ENCODE results near the gene TNIK.
"Not testable (repeated sequence)": the region's sequence is repeated elsewhere in the genome, so short reads cannot be mapped to it uniquely, and the experiment has no call there.

Gene TNIK

GRCh38 chr3:171384101-171384891, 75.9 kb downstream of the TNIK start:
- DNase-seq (ENCODE audit: low read depth) = no peak

- DNase-seq (ENCODE audit: low read depth) = no peak
These were observed 76.8 kb downstream of the TNIK start for GRCh38 chr3:171383206-171384018.

- DNase-seq (ENCODE audit: low read depth) = not testable (repeated sequence)
These were observed 77.9 kb downstream of the TNIK start for GRCh38 chr3:171382347-171382746.

GRCh38 chr3:171380711-171381425, 79.3 kb downstream of the TNIK start:
- DNase-seq (ENCODE audit: low read depth) = no peak

- no peak for DNase-seq (ENCODE audit: low read depth)
These were observed 80.2 kb downstream of the TNIK start for GRCh38 chr3:171379961-171380483.

GRCh38 chr3:171379281-171379680, 80.9 kb downstream of the TNIK start:
- no peak for DNase-seq (ENCODE audit: low read depth)

GRCh38 chr3:171378586-171378985, 81.6 kb downstream of the TNIK start:
- DNase-seq (ENCODE audit: low read depth) = no peak

- DNase-seq (ENCODE audit: low read depth) = no peak
These were observed 82.3 kb downstream of the TNIK start for GRCh38 chr3:171377859-171378258.

- no peak for DNase-seq (ENCODE audit: low read depth)
These were observed 83.6 kb downstream of the TNIK start for GRCh38 chr3:171376596-171376947.

GRCh38 chr3:171375666-171376595, 84.3 kb downstream of the TNIK start:
- no peak for DNase-seq (ENCODE audit: low read depth)

- no peak for DNase-seq (ENCODE audit: low read depth)
These were observed 85.4 kb downstream of the TNIK start for GRCh38 chr3:171374661-171375285.

GRCh38 chr3:171374260-171374659, 85.9 kb downstream of the TNIK start:
- DNase-seq (ENCODE audit: low read depth) = no peak

GRCh38 chr3:171373711-171374110, 86.5 kb downstream of the TNIK start:
- no peak for DNase-seq (ENCODE audit: low read depth)

- DNase-seq (ENCODE audit: low read depth) = no peak
These were observed 87.5 kb downstream of the TNIK start for GRCh38 chr3:171372694-171373093.

GRCh38 chr3:171371354-171371753, 88.9 kb downstream of the TNIK start:
- no peak for DNase-seq (ENCODE audit: low read depth)

- DNase-seq (ENCODE audit: low read depth) = no peak
These were observed 91.0 kb downstream of the TNIK start for GRCh38 chr3:171369156-171369555.

- DNase-seq (ENCODE audit: low read depth) = not testable (repeated sequence)
These were observed 93.5 kb downstream of the TNIK start for GRCh38 chr3:171366738-171367137.

- DNase-seq (ENCODE audit: low read depth) = no peak
These were observed 94.2 kb downstream of the TNIK start for GRCh38 chr3:171366043-171366442.

- no peak for DNase-seq (ENCODE audit: low read depth)
These were observed 94.7 kb downstream of the TNIK start for GRCh38 chr3:171365489-171365888.

- no peak for DNase-seq (ENCODE audit: low read depth)
These were observed 95.7 kb downstream of the TNIK start for GRCh38 chr3:171364500-171364899.

GRCh38 chr3:171363202-171363601, 97.0 kb downstream of the TNIK start:
- DNase-seq (ENCODE audit: low read depth) = no peak
